ENCODE measurements around the gene ANKRD40. TPM values are rescaled to one million over a fixed set of nuclear protein-coding genes. Genes with fewer than 3 reads are reported as not detected.

The ANKRD40 gene
- total and polyA plus RNA-seq, 9 of the 15 experiments (the other 6 are each of a cell fraction or from before 2014, with no cell fraction given) = 9.0 to 28.9 (median 27.7) TPM

DNA sequence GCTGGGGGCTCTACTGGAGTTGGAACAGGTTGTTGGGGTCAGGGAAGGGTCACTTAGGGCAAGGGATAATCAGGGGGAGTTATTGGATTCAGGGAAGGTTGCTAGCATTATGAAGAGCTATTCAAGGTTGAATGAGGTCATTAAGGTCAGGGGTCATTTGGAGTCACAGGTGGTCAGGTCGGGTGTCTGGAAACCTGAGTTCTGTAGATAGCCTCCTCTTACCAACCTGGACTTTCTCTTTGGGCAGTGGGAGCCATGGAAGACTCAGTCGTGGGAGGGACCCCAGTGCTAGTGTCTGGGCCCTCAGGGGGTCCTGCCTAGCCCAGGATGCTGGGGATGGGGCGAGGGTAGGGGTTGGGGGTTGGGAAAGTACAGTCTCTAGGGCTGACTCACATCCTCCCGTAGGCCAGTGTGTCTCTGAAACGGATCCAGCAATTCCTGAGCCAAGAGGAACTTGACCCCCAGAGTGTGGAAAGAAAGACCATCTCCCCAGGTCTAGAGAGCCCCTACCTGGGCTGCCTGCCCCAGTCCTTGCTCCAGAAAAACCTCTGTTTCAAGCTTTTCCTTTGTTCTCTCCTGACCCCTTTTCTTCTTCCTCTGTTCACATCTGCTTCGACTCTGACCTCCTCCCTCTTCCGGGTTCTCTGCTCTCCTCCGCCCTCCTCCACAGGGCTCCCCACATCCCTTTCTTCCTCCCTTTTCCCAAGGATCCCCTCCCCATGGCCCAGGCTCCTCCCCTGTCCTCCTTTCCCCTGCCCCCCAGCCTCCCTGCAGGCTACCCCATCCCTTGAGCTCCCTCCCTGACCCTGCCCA lies 39.5 kb downstream of the ANKRD40 start:
- FAIRE-seq (no peak), DNase-seq (ENCODE audit: extremely low read depth in 1 of 4, low spot score in 3 of 4) (no peak), ATAC-seq (no peak)
- intact Hi-C loops (cut with micrococcal nuclease) = no loop called here
- 31% methylated on average over 8 of the region's 8 CpGs for WGBS (ENCODE audit: insufficient coverage, low coverage, missing lambda C conversion rate)
- Histone ChIP-seq H3K9ac (ENCODE audit: insufficient read depth in 1 of 2, low read depth in 2 of 2, low read length in 2 of 2) (peak overlapping the region in 1 of 2 experiments; percentile 13; a peak in 1 of 4 replicates), H3K4me1 (replicated peaks in 1 of 2; ENCODE audit: control insufficient read depth in 2 of 2, insufficient read depth in 2 of 2, low read length in 2 of 2) (peaks cover 19 to 22% of the 10 kb centered on the region in 2 experiments), H3K36me3 (ENCODE audit: control insufficient read depth, insufficient read depth, low read length) (no peaks in the 10 kb centered on the region), H3K9me1 (ENCODE audit: control insufficient read depth, insufficient read depth, low read length) (no peaks in the 10 kb centered on the region), H4K20me1 (replicated peaks; ENCODE audit: control insufficient read depth, insufficient read depth, low read length) (no peaks in the 10 kb centered on the region), H3K9me3 (replicated peaks; ENCODE audit: control insufficient read depth, insufficient read depth, low read depth, low read length) (no peaks in the 10 kb centered on the region), H2AFZ (ENCODE audit: low read depth, low read length) (peak overlapping the region; percentile 44; the same call in 1 of the 2 replicates), H3K27ac (ENCODE audit: extremely low read depth, low read depth, low read length) (no peak overlapping the region), H3K27me3 (ENCODE audit: control insufficient read depth in 2 of 2, insufficient read depth in 2 of 2, low read length in 2 of 2) (peaks cover 0 to 4% of the 10 kb centered on the region in 2 experiments; a peak in 1 of 5 replicates), H3K4me3 (no peak overlapping the region), H3K4me2 (ENCODE audit: insufficient read depth, low read length) (no peak overlapping the region), H3K79me2 (ENCODE audit: control insufficient read depth, insufficient read depth, low read length) (no peaks in the 10 kb centered on the region)
- no TSS peak for BruUV-seq (replicated peaks)
- in situ Hi-C loops (cut with MboI) = no loop called here
- ChIA-PET CTCF (ENCODE audit: low intra/inter-chr PET ratio) (no interaction called here), POLR2A (interaction anchor here (0.6 kb wide), 1 partner anchor 40 kb away, joined by 3 read pairs; no protein-coding TSS in a partner anchor)
- no peak for TF ChIP-seq MXI1 (IDR thresholded peaks at IDR 0.05; ENCODE audit: low read depth, low read length)
- no peak for TF ChIP-seq PHB2 (IDR thresholded peaks at IDR 0.05; ENCODE audit: low read depth)
- 0 out of 2 replicates have a peak, but pooled peaks have one; percentile 55 for TF ChIP-seq ESRRA (IDR thresholded peaks at IDR 0.05; ENCODE audit: borderline replicate concordance, low read depth)
- TF ChIP-seq, protein P1, sequence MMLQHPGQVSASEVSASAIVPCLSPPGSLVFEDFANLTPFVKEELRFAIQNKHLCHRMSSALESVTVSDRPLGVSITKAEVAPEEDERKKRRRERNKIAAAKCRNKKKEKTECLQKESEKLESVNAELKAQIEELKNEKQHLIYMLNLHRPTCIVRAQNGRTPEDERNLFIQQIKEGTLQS (IDR thresholded peaks at IDR 0.05) = peak; percentile 56
- TF ChIP-seq, protein P1 (CRISPR knock-in tag; conservative IDR thresholded peaks at IDR 0.05) = no peak
- TF ChIP-seq, protein P2, sequence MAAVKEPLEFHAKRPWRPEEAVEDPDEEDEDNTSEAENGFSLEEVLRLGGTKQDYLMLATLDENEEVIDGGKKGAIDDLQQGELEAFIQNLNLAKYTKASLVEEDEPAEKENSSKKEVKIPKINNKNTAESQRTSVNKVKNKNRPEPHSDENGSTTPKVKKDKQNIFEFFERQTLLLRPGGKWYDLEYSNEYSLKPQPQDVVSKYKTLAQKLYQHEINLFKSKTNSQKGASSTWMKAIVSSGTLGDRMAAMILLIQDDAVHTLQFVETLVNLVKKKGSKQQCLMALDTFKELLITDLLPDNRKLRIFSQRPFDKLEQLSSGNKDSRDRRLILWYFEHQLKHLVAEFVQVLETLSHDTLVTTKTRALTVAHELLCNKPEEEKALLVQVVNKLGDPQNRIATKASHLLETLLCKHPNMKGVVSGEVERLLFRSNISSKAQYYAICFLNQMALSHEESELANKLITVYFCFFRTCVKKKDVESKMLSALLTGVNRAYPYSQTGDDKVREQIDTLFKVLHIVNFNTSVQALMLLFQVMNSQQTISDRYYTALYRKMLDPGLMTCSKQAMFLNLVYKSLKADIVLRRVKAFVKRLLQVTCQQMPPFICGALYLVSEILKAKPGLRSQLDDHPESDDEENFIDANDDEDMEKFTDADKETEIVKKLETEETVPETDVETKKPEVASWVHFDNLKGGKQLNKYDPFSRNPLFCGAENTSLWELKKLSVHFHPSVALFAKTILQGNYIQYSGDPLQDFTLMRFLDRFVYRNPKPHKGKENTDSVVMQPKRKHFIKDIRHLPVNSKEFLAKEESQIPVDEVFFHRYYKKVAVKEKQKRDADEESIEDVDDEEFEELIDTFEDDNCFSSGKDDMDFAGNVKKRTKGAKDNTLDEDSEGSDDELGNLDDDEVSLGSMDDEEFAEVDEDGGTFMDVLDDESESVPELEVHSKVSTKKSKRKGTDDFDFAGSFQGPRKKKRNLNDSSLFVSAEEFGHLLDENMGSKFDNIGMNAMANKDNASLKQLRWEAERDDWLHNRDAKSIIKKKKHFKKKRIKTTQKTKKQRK (IDR thresholded peaks at IDR 0.05; ENCODE audit: borderline replicate concordance, low read depth, low read length) = no peak
- 0 out of 4 replicates have a peak, but pooled peaks of 1 of the 2 experiments have one; percentile 24 for TF ChIP-seq TRIM24 (IDR thresholded peaks at IDR 0.05)
- TF ChIP-seq NR2C1 (IDR thresholded peaks at IDR 0.05) = peak; percentile 71
- TF ChIP-seq NR2C1 (tag; IDR thresholded peaks at IDR 0.05) = peak; percentile 66
- TF ChIP-seq NR2C2 (CRISPR knock-in tag; IDR thresholded peaks at IDR 0.05) = no peak
- peak; percentile 31; the same call in 1 of the 2 replicates for TF ChIP-seq NR2C2 (tag; IDR thresholded peaks at IDR 0.05)
- 0 out of 2 replicates have a peak, but pooled peaks have one; percentile 31 for TF ChIP-seq ZBTB7A (IDR thresholded peaks at IDR 0.05; ENCODE audit: borderline replicate concordance, control insufficient read depth, low read depth, low read length)
